HG02588 (cell line): ENCODE measurements around the gene SCAMP2.

Experiments
- ATAC-seq: cut with Tn5 transposase; IDR thresholded peaks from one replicate; pipeline ENCODE4 v1.9.1; 2021; ENCODE audit warnings: mild to moderate bottlenecking, moderate library complexity; ENCODE audit not compliant: unreplicated experiment

The SCAMP2 gene

DNA sequence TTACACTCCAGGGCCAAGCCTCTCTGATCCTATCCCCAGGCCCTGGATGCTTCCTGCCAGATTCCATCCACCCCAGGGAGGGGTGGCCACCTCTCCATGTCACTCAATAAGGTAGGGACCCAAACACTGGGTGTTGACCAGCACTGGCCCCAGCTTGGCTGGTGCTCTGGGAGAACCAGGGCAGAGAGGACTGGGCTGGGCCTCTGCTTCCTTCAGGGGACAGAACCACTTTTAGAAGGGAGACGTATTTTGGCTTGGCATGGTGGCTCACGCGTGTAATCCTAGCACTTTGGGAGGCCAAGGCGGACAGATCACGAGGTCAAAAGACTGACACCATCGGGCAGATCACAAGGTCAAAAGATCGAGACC is 51.4 kb downstream of the SCAMP2 start:
- ATAC-seq: no peak

DNA sequence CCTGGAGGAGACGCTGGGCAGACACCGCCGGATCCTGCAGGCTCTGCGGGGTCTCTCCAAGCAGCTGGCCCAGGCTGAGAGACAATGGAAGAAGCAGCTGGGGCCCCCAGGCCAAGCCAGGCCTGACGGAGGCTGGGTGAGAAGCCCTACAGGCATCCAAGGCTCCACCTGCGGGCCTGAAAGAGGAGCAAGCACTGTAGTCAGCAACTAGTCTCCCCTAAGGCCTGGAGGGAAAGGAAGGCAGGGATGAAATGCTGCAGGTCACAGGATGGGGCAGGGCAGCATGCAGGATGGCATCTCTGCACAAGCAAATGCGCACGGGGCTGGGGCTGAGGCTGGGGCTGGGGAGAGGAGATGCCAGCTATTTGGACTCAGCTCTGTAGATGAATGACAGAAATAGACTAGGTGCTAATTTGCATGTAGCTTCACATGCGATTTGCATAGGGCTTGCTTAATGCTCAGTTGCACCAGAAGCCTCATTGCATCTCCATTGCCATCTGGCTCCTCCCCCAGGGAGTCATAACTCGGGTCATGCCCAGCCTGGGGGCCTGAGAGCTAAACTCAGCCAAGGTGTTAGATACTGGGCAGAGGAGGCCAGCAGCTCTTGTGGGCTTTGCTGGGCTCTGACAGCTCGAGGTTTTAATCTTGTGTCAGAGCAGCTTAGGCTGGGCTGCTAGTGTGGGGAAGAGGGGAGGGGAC is 51.9 kb downstream of the SCAMP2 start:
- no peak for ATAC-seq

DNA sequence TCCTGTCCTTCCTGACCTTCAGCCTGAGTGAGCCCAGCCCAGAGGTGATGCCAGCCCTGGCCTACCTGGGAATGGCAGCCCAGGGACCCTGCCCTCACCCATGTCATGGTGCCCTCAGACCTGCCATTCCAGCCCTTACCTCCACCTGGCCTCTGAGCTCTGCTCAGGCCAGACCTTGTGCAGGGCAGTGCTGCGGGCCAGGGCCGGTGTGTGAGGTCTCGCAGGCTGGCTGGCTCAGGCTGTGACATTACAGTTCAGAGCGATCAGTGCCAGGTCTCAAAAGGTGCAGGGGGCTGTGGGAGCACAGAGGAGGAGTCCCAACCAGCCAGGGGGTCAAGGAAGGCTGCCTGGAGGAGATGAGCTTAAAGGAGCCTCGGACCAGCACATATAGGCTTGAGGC is 53.1 kb downstream of the SCAMP2 start:
- ATAC-seq: no peak

DNA sequence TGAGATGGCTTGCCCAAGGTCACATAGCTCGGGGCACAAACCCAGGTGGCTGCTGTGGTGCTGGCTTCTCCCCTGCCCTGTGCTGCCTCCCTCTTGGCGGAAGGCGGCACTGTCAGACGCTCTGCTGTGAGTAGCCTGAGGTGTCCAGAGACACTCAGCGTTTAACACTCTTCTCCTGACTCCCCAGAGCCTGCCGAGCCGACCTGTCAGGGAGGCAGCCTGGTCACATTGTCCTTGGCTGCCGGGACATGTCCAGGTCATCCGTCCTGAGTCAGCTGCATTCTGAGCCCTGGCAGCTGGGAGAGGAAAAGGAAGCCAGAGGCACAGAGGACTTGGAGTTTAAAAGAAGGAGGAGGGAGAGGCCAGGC is 55.8 kb downstream of the SCAMP2 start:
- no peak for ATAC-seq

DNA sequence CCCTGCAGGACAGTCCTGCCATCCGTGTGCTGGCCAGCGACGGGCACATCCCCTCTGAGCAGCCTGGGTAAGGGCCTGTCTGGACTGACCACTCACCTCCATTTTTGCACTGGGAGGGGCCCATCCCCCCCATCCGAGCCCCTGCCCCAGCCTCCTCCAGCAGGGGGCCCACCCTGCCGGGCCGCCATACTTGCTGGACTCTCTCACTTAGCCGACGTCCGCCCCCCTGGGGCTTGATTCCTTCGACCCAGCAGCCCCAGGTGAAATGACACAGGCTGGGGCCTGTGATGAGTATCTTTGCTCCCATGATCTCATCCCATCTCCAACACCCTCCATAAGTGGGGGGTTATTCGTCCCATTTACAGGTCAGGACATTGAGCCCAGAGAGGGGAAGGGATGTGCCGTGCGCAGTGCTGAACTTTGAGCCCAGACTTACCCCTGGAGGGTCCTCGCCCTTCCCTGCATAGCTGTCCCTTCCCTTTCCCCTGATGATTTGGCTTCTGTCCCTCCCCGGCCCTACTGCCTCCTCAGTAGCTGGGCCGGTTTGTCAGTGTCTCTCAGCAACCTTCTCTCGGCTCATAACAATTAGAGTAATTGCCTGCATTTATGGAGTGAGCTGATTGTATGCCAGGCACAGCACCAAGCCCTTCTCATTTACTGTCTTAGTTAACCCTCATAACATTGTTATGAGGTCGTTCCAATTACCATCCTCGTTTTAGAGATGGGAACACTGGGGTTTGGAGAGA is 56.4 kb downstream of the SCAMP2 start:
- ATAC-seq: no peak

DNA sequence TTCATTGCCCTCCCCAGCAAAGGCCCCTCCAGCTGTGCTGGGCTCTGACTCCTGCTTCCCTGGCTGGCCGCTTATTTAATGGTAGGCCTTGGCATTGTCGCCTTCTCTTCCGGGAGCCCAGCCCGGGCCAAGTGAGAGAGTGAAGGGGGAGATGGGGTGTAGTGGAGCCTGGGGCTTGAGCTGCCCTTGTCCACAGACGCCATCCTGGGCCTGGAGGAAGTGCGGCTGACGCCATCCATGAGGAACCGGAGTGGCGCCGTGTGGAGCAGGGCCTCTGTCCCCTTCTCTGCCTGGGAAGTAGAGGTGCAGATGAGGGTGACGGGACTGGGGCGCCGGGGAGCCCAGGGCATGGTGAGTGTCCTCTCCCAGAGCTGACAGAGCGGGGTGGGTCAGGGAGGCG is 57.2 kb downstream of the SCAMP2 start:
- ATAC-seq: no peak

DNA sequence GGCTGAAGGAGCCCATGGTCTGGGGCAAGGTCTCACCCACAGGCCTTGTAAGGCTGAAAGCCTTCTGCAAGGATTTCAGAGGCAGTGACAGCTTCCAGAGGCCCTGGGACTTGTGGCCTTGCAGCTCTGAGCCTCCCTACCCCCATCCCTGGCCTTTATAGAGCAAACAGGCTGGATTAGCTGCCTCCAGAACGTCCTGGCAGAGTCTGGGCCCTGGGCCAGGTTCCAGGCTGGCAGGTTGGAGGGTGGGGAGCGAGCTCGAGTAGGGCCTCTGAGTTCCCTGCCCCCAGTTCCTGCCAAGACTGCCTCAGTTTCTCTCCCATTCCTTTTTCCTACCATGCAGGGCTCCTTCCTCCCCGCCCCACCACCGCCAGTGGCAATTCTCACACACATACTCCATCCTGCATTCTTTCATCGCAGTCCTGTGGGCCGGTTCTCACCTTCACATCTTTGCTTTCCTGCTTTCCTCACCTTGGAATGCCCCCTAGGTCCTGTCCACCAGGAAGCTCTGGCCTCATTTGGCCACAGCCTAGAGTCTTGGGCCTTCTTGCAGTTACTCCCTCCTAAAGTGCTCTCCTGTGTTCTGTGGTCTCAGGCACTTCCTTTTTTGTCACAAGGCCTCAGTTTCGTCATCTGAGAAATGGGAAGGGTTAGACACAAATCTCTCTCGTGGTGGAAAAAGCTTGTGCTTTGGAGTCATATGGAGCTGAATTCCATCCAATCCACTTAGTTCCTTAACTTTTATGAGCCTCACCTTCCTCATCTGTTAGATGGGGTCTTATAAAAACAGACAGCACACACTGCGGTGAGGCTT is 57.8 kb downstream of the SCAMP2 start:
- ATAC-seq: no peak

DNA sequence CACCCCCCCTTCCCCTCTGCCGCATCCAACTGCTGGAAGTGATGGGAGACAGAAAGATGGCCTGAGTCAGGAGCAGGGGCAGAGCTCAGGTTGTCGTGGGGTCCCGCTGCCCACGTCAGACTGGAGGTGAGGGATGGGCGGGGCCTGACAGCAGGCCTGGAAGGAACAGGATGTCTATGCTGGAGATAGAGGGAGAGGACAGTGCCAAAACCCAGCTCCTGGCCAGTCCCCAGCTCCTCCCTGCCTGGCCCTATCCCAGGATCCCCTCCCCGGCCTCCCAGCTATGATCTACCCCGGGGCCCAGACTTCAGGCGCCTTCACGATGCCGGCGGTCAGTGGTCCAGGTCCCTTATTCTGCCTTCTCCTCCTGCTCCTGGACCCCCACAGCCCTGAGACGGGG is 60.6 kb downstream of the SCAMP2 start, which contains the start of gene LMAN1L:
LMAN1L (plus strand) TSS at position 303 of the 400 bp plus-strand sequence; CDS start at position 323, 20 bp downstream.
- no peak for ATAC-seq

DNA sequence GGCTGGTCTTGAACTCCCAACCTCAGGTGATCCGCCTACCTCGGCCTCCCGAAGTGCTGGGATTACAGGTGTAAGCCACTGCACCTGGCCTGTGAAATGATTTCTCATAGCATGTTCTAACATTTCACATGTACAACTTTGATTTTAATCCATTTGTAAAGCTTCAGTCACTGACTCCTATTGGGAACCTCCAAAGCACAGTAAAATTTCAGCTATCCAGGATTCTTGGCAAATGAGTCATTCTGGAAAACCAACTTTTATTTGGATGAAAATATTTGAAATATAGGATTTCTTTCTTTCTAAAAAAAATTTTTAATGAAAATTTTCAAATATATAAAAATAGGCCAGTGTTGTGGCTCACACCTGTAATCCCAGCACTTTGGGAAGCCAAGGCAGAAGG is 63.2 kb downstream of the SCAMP2 start:
- ATAC-seq: no peak

DNA sequence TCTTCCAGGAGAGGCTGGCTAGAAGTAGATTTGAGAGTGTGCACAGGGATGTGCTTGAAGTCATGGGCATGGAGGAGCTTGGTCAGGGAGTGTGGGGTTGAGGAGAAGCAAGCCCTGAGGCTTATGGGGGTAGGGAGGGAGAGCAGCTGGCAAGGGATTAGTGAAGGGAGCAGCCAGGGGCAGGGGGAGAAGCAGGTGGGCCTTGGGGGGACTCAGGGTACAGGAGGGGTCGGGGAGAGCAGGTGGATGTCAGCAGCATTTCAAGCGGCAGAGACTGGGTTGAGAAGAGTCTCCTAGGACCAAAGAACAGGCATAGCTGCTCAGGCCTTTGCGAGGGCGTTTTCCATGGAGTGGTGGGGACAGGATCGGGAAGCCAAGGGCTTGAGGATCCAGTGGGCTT is 63.9 kb downstream of the SCAMP2 start:
- ATAC-seq: no peak

DNA sequence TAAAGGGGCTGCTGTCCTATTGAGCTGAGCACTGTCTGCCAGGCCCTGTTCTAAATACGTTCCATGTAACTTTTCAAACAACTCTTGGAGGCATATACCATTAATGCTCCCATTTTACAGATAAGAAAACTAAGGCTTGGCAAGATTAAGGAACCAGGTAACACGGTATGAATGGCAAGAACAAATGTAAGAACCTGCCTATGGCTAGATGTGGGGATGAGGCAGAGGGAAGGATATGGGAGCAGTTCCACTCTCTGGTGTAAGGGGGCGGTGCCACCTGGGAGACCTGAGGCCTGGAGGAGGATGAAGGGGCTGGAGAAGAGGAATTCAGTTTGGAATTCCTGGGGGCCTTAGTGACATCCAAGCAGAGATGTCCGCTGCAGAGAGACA is 64.3 kb downstream of the SCAMP2 start:
- no peak for ATAC-seq

DNA sequence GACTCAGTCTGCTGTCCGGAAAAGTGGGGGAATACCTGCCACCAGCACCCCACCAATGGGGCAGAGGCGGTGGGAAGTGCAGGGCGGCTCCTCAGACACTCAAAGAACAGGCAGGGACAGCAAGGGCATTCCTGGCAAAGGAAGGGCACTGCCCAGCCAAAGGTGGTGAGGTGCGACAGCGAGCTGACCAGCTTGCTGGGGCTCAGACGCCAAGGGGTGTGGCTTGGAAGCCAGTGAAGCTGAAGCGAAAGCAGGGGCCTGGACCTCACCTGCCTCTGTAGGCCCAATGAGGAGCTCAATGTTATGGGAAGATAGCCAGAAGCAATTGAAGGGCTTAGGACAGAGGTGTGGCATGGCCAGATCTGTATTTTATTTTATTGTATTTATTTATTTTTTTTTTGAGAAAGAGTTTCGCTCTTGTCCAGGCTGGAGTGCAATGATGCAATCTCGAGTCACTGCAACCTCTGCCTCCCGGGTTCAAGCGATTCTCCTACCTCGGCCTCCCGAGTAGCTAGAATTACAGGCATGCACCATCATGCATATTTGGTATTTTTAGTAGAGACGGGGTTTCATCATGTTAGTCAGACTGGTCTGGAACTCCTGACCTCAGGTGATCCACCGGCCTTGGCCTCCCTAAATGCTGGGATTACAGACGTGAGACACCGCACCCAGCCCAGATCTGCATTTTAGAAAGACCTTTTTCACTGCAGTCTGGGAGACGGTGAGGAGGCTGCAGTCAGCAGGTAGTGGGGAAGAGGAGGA is 64.9 kb downstream of the SCAMP2 start:
- ATAC-seq: no peak

DNA sequence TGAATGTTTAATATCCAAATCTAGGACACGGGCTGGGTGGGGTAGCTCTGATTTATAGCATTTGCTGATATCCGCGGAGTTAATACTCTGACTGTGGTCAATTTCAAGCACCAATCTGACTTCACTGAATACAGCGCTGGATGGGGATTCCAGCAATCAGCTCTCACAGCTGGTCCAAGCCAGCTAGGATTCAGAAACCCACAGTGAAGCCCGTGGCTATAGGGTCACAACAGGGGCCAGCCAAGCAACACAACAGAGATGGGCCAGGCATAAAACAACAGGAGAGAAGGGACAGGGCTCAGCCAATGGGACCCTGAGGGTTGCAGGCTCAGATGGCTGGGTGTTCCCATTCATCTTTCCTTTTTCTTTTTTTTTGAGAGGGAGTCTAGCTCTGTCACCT is 65.9 kb downstream of the SCAMP2 start:
- ATAC-seq: no peak

DNA sequence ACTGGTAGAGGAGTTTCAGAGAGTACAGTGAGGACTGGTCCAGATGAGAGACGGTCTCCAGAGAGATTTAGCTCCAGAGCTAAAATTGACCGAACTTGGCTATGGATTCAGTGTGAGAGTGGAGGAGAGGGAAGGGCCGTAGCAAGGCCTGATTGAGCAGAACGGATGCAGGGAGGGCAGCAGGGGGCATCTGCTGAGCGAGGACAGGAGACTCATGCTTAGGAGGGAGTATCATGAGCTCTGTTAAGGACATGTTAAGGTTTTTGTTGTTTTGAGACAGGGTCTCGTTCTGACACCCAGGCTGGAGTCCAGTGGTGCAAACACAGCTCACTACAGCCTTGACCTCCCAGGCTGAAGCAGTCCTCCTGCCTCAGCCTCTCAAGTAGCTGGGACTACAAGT is 68.2 kb downstream of the SCAMP2 start:
- ATAC-seq: no peak

DNA sequence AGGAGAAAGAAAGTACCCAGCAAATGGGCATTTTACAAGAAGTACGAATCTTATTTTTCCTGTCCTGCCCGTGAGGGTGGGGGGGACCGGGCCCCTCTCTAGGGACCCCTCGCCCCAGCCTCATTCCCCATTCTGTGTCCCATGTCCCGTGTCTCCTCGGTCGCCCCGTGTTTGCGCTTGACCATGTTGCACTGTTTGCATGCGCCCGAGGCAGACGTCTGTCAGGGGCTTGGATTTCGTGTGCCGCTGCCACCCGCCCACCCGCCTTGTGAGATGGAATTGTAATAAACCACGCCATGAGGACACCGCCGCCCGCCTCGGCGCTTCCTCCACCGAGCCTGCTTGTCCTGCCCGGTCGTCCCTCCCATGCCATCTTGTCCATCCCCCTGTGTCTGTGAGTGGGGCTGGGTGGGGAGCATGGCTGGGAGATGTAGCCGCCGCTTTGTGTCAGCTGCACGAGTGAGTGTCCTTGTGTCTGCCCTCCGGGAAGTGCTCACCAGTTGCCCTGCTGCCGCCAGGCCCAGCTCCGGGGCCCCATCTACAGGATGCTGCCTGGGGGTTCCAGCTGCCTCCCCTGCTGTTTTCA is 70.2 kb downstream of the SCAMP2 start:
- ATAC-seq: no peak

DNA sequence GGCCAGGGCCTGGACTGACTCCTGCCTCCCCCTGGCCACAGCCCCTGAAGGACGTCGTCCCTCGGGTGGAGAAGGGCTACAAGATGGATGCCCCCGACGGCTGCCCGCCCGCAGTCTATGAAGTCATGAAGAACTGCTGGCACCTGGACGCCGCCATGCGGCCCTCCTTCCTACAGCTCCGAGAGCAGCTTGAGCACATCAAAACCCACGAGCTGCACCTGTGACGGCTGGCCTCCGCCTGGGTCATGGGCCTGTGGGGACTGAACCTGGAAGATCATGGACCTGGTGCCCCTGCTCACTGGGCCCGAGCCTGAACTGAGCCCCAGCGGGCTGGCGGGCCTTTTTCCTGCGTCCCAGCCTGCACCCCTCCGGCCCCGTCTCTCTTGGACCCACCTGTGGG is 70.9 kb downstream of the SCAMP2 start:
- ATAC-seq: no peak

DNA sequence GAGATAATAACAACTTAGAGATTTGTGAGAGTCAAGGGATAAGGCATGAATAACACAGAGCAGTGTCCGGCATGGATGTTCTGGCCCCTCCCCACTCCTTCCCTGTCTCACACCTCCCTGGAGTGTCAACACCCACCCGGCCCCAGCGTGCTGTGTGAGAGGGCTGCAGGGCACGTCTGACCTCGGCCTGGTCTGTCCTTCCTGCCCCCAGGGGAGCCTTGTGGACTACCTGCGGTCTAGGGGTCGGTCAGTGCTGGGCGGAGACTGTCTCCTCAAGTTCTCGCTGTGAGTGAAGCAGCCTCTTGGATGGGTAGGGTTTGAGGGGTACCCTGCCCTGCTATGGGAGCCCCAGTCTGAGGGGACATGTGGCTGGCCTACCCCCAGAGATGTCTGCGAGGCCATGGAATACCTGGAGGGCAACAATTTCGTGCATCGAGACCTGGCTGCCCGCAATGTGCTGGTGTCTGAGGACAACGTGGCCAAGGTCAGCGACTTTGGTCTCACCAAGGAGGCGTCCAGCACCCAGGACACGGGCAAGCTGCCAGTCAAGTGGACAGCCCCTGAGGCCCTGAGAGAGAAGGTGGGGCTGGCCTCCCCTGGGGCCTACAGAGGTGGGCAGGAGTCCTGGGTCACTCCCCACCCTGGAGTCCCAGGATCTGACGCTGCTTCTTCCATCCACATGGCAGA is 71.7 kb downstream of the SCAMP2 start:
- ATAC-seq: no peak

DNA sequence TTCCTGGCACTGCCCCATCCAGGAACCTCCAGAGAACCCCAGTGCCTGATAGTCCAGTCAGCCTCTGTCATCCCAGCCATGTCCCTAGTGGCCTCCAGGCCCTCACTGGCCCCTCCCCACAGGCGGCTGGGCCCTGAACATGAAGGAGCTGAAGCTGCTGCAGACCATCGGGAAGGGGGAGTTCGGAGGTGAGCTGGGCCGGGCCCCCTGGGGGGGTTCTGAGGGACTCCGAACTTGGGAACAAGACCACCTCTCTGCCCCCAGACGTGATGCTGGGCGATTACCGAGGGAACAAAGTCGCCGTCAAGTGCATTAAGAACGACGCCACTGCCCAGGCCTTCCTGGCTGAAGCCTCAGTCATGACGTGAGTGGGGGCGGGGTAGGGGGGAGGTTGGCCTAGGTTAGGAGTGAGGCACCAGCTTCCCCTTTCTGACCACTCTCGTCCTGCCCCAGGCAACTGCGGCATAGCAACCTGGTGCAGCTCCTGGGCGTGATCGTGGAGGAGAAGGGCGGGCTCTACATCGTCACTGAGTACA is 72.5 kb downstream of the SCAMP2 start:
- ATAC-seq: no peak

DNA sequence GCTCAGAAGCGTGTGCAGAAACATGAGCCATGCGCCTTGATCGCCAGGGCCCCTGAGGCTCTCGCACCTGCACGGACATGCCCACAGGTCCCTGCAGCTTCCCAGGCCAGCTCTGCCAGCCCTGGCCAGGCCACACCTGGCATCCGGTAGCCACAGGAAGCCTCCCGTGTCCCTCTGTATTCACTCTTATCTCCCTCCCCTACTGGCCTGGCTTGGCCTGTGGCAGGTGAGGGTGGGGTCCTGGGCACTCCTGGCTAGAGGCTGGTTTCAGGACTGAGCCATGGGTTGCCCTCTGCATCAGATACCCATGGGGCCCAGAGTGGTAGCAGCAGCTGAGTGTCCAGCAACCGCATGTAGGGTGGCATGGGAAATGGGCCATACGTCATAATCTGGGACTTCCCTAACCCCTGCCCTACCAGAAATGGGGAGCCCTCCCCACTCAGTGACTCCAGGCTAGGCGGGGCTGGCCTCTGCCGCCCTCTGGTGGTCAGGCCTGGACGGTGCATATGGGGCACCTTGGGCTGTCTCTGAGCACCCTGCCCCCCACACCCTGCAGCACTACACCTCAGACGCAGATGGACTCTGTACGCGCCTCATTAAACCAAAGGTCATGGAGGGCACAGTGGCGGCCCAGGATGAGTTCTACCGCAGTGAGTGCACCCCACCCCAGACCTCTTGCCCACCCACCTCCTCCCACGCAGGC is 73.2 kb downstream of the SCAMP2 start:
- ATAC-seq: peak; percentile 60
